Bone marrow (tissue), 2 donors: Measurements from ENCODE around the gene SH3GLB1.
"Not testable (repeated sequence)": the region's sequence is repeated elsewhere in the genome, so short reads cannot be mapped to it uniquely, and the experiment has no call there.

Experiments used
- DNase-seq, 2 donors: peaks; one replicate each; lab custom pipeline; 2025; lab: John Stamatoyannopoulos, UW

SH3GLB1 gene

DNA sequence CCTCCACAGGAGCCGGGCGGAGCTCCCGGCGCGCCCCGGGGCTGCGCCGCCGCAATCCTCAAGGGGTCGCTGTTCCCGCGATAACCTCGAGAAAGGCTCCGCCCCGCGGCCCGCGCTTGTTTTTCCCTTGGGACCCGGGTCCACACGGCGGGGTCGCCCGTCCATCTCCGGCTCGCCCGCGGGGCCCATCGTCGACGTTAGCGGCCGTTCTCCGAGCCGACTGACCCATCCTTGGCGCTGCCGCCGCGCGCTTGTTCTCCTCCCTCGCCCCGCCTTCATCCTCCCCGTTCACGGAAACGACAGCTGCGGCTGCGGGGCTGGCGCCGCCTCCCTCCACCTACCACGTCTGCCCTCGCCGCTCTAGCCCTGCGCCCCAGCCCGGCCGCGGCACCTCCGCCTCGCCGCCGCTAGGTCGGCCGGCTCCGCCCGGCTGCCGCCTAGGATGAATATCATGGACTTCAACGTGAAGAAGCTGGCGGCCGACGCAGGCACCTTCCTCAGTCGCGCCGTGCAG is at the start of gene SH3GLB1:
Gene SH3GLB1, plus strand, starts transcription at position 119 of the 514 bp plus-strand sequence. Its CDS starts 324 bp downstream, at position 443.
- DNase-seq, result peak; percentile 79 to 87

DNA sequence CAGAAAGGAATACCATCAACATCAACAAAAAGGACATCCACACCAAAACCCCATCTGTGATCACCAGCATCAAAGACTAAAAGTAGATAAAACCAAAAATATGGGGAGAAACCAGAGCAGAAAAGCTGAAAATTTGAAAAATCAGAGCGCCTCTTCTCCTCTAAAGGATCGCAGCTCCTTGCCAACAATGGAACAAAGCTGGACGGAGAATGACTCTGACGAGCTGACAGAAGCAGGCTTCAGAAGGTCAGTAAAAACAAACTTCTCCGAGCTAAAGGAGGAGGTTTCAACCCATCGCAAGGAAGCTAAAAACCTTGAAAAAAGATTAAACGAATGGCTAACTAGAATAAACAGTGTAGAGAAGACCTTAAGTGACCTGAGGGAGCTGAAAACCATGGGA is 46.0 kb upstream of the SH3GLB1 start:
- not testable (repeated sequence) for DNase-seq

DNA sequence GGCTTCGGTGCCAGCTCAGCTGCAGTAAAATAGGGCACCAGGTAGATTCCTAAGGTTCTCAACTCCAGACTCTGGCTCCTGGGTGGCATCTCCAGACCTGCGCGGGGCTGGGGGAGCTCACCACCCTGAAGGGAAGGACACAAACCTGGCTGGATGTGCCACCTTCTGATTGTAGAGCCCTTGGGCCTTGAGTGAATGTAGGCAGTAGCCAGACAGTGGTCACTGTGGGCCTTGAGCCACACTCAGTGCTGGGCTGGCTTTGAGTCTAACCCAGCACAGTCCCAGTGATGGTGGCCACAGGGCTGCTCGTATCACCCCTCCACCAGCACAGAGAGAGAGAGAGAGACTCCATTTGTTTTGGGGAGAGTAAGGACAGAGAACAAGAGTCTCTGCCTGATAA is 38.0 kb upstream of the SH3GLB1 start:
- no peak for DNase-seq

DNA sequence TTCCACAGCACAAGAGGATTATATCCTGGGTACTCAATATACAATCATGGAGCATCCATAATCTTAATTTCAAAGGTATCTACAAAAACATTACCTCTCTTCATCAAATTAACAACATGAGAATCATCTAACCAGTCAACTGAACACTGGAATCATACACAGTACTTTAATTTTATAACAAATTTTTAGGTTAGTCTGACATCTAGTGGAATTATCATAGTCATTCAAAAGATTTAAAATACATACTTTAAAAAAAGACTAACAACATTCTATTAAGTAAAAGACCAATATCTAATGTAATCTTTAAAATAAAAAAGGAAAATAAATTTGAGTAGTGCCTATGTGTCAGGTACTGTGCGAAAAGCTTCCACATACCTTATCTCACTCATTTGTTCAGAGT is 16.8 kb upstream of the SH3GLB1 start:
- DNase-seq, result peak in 1 of 2 donors; percentile 18

DNA sequence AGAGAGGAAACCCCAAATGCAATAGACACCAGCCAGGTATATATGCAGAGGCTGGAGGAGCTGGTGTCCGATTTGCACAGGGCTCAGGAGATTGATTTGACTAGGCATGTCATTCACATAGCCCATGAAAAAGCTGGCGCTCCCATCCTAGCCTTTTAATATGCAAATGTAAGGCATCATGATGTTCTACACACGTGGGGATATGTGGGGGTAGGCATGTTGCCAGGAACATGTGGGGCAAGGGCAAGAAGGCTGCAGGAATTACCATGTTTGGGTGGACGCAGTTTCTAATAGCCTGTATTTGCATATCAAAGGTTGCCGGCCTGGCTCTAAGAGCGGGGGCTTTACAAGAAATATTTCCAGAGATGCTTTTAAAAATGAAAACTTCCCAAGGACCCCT is 11.7 kb upstream of the SH3GLB1 start:
- no peak for DNase-seq

DNA sequence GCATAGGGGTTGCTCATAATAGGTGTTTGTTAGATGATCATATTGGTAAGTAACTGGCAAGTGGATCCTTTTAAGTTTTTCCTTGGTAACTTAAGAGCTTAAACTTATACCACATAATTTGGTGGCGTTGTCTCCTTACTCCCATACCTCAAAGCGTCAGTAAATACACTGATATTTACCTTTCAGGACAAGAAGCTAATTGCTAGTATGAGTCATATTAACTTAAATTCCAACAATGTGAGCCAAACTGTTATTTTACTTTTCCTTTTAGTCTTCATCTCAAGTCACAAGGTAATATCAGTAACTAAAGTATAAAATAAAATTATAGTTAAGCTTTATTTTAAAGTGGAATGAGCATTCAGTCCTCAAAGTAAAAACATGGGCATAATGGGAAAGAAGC is 9.0 kb upstream of the SH3GLB1 start:
- no peak for DNase-seq

DNA sequence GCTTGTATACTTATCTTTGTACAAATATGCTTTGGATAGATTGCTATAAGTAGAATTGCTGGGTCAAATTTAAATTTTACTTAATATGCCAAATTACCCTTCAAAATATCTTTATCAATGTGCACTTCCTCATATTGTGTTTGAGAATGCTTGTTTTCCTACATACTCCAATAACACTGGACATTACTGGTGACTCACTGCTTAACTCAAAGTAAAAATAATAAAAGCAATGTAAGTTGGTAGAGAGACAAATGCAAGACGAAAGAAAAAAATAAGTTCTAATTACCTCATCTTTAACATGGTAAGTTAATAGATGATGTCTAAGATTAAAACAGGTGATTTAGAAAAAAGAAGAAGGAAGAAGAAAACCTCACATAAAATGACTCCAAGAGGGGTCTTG is 7.9 kb upstream of the SH3GLB1 start:
- DNase-seq, result no peak

DNA sequence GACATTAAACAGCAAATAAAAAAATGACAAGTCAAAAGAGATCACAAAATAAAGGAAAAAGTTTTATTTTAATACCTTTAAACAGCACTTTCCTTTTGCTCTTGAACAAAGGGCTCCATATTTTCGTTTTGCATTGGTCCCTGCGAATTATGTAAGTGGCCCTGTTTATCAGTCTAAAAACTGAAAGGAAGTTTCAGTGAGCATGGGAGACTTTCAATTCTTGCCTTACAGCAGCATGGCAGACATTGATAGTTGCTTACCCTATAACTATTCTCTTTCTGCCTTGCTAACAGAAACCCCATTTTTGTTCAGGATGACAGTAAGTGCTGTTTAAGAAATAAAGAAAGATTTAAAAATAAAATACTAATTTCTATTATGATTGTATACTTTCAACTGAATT is 5.2 kb upstream of the SH3GLB1 start:
- DNase-seq, result peak in 1 of 2 donors; percentile 32

DNA sequence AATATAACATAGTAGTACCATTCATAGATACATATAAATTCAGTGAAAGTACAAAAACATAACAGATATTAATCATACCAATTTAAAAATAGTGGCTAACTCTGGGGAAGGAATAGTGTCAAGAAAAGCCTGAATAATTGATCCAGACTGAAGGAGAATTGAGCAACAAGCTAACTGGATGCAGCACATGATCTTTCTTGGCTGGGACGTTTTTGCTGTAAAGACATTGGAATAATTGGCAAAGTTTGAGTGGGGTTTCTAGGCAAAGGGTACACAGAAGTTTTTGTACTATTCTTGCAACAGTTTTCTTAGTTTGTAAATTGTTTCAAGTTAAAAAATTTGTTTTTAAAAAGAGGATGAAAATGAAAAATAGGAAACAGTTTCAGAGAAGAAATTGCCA is 2.6 kb upstream of the SH3GLB1 start:
- DNase-seq, result no peak

DNA sequence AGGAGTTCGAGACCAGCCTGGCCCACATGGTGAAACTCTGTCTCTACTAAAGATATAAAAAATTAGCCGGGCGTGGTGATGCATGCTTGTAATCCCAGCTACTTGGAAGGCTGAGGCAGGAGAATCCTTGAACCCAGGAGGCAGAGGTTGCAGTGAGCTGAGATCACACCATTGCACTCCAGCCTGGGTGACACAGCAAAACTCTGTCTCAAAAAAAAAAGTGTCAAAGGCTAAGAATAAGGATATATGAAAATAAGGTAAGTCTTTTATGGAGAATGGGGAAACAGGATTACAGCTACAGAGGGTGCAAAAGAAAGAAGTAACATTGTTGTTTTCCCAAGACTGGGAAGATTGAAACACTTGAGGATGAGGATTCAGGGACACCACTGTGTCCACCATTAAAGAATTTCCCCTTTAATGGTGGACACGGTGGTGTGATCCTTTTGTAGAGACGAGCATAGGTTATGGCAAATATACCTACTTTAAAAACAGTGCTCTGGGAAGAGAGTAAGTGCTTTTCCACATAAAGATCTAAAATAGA is 1.4 kb upstream of the SH3GLB1 start:
- DNase-seq, result not testable (repeated sequence)

DNA sequence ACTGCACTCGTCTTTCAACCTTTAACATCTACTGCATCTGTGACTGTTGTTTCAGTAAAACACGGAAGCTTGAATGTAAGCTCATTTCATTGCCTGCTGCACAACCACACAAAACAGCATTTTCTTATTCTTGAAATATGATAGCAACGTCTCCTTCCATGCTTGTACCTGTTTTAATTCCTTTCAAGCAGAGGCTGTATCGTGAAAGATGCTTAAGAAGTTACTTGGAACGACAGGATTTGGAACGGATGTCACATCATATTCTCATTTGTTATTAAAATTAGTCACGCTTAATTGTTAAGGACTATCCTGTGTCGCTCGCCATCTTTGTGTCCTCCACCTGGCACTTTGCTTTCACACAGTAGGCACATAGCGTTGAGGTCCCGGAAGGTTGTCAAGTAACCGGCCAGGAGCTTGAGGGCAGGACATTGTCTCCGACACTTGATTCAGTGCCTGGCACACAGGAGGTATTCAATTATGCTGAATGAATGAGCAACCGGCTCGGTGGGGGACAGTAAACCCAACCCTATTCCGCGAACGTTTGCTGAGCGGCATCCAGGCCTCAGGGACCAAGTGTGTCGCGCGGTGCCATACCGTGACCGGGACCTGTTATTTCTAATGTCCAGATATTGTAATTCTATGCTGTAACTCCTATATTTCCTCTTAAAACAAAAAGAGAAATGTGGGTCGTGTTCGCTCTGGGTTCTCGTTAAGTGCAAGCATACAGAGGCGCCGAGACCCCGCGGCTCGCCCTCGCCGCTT is 499 bp upstream of the SH3GLB1 start:
- peak in 1 of 2 donors; percentile 50 for DNase-seq

DNA sequence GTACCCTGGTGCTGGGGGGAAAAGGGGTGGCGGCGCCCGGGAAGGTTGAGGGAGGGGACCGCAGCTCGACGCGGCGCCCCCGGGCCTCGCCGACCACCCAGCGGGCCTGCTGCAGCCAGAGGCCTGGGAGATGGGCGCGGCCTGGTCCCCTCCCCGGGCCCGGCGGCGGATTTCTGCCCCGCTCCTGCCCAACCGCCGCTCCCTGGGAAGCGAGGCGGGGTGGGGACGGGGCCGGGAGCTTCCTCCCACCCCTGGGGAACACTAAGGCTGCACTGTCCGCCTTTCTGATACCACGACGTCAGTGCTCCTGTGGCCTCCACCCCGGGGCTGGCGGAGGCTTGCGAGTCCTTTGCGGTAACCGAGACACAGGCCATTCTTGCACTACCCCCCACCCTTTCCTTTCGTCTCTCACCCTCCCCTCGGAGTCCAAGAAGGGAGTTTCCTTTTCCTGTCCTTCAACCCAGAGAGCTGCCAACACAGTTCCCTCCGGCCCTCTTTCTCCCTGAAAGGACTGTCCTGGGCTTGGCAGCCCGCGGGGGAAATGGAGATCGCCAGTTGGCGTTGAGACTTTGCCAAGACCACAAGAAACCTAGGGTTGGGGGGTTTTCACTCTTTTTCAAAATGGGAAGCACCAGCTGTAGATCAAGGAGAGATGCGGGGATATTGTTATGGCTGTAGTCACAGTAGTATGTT is 742 bp downstream of the SH3GLB1 start:
- DNase-seq, result peak in 1 of 2 donors; percentile 79

DNA sequence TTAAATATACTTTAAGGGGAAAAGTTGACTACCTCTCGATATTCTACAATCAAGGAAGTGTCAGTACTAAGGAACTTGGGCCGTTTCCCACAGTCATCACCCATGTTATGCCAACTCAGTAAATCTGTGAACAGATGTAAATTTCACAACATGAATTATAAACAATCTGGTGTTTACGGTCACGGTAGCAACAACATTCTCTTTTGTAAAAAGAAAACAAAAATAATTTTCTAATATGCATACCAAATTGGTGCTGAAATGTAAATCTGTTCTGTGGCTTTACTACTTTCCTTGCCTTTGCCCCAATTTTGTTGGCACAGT is 1.2 kb downstream of the SH3GLB1 start:
- no peak for DNase-seq

DNA sequence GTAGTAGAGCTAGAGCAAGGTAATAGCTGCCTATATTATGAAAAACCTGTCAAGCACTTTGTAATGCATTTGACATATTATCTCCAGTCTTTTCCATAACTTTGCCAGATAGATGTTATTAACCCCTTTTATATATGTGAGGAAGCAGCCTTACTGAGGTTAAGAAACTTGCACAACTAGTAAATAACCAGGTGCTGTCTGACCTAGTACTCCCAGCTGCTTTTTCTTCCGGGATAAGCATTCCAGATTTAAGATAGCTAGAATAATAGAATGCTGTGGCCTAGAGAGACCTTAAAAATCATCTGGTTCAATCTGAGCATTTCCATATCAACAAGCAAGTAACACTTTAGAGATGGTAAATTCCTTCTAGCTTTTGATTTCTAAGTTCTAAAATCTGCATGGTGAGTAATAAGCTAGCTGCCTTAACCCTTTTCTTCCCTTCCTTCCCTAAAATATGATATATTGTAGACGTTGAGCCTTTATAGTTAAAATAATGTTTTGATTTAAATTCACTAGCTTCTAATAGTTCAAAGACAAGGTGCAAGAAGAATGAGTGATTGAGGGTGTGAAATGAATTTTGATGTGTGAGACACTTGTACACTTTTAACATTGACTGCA is 1.8 kb downstream of the SH3GLB1 start:
- DNase-seq, result no peak

DNA sequence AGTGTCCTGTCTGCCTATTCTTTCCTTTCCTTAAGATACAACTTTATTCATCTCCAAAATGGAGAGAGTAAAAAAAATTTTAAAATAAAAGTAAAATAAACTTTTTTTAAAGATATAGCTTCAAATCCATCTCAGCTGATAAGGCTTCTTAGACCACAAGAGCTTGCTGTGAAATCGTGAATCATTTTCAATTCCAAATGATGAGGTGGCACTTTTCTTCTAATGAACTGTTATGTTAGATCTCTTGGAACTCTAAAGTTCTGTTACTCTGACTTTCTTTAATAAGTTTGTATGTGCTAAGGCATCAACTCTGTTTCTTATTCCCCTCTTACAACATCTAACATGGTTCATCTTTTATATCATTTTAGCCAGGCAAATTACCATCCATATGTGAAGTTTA is 4.5 kb downstream of the SH3GLB1 start:
- no peak for DNase-seq

DNA sequence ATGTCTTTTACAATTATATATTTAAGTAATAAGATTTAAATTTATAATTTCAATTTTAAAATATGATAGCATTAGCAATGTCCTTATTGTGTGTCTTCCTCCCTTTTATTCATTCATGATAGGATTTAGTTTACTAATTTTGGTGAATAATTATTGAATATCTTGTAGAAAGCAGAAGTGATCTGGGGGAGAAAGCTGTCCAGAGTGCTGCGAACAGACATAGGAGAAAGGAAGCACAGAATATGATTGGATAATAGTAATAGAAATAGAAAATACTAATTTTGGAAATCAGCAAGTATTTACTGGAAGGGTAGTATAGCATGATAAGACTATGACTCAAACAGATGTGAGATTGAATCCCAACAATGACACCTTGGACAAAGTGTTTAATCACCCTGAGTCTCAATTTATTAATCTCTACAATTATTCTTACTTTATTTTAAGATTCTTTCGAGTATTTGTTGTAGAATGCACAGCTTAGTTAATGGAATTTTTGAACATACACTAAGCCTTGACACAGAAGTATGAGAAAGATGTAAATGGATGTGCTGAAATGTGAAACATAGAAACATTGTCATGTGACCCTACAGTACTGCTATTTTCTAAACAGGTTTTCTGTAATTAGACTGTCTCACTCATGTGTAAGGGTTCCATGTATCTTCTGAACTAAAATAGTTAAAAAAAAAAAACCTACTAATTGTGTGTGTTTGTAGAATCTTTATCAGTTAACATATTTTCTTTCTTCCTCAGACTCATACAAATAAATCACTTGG is 7.9 kb downstream of the SH3GLB1 start:
- DNase-seq, result no peak

DNA sequence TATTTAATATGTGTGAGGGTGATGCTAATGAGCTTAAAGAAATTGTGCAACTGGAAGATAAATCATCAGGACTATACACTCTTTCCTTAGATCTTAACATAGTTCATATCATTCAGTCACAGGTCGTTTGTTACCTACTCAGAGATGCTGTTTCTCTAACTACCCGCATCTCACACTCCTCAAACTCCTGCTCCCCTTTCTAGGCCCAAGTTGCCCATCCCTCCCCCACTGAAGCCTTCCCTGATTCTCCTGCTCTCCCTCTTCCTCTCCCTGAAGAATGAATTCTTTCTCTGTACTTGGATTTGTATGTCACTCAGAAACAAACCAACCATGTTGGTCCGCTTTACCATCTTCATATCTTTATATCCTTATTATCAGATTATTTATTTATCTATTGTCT is 9.1 kb downstream of the SH3GLB1 start:
- DNase-seq, result no peak

DNA sequence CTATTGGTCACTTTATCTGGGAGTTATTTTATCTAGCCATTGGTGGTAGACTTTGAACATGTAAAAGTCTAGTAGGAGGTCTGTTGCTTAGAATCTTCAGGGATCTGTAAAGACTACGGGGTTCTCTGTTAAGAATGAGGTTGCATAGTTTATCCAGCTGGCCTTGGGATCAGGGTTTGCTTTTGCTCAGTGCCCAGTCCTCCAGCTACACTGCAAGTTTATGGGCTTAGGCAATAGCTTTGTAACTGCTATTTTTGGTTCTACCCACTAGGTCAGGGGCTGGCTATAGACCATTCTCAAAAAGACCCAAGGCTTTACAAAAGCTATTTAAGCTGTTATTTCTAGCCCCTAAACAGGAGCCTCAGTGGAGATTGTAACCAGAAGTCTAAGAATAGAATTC is 9.8 kb downstream of the SH3GLB1 start:
- no peak for DNase-seq

DNA sequence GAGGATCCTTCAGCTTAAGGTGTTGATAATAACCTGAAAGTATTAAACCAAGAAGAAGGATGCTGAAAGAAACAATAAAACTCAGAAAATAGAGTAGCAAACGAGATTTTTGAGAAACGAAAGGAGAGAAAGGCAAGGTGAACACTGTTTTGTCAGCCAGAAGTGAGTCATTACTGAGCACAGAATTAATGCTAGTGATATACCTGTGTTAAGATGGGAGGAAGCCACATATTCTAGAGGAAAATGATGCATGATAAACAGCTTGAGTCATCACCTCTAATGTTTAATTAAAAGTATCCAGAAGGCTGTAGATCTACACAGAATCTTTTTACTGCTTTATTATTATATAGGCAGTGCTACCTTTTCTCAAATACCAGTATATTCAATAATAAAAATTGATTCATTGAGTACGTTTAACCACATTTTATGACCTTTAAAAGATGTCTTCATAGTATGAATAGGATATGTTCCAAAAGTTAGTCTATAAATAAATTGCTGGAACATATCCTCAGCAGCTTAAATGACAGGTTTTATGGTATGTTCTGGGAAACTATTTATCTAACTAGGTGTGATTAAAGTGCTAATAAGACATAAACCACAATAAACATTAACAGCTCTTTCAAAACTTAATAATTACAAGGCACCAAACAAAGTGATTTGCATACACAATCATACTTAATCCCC is 10.3 kb downstream of the SH3GLB1 start:
- DNase-seq, result no peak

DNA sequence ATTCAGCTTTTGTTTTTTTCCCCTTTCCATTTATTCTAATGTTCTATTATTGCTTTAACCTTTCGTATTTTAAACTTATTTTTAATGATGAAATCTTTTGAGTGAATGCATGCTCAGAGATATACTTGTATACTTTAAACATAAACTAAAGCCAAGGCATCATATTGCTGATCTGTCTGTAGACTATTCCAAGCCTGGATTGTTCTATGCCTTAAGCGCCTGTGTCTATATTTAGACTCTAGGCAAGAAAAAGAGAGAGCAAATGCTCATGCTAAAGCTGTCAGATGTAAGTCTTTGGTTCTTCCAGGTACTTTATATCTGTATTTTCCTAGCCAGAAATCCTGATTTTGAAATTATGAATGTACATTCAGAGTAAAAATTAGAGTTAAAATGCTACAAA is 14.4 kb downstream of the SH3GLB1 start:
- DNase-seq, result no peak

DNA sequence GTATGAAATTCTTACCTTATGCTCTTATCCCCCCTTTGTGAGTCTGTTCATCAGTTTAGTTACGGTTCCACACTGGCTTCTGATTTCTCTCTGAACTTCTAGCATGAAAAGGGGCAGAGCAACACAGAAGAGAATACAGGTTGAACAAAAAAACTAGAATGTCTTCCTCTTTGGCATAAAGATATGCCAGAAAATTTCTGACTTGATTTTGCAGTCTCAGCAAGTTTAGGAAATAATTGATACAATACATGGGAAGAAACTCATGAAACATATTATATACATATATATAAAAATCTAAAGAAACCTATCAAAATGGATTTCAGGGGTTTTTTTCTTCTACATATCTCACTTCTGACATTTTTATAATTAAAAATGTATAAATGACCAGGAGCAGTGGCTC is 27.0 kb downstream of the SH3GLB1 start:
- DNase-seq, result no peak
